GM12875 (cell line): Measurements from ENCODE around the gene PRKACB.
"Not testable (repeated sequence)": the region's sequence is repeated elsewhere in the genome, so short reads cannot be mapped to it uniquely, and the experiment has no call there.

ENCODE experiments used
- H3K4me3 ChIP-seq: one replicate; pipeline ENCODE4 v1.5.1; 2011; ENCODE audit warnings: low read depth, low read length, control low read depth
- CTCF ChIP-seq: IDR thresholded peaks from 2 replicates; pipeline ENCODE4 v1.5.1; 2011; ENCODE audit warnings: low read depth, mild to moderate bottlenecking, control low read depth, inconsistent platforms, low read length, moderate library complexity, borderline replicate concordance; ENCODE audit not compliant: insufficient read depth

The PRKACB gene

GRCh38 chr1:84214115-84214956, 70.3 kb downstream of the PRKACB start:
- no peak overlapping the region for H3K4me3 ChIP-seq
- TF ChIP-seq CTCF: no peak

- no peak for TF ChIP-seq CTCF
- H3K4me3 ChIP-seq: no peak overlapping the region
Measured at GRCh38 chr1:84217239-84217638, 73.2 kb downstream of the PRKACB start.

- TF ChIP-seq CTCF: no peak
Measured at GRCh38 chr1:84223751-84224432, 79.8 kb downstream of the PRKACB start.

GRCh38 chr1:84224905-84225304, 80.8 kb downstream of the PRKACB start:
- H3K4me3 ChIP-seq: no peak overlapping the region
- no peak for TF ChIP-seq CTCF

More at GRCh38 chr1:84223751-84224432, 79.8 kb downstream of the PRKACB start:
- H3K4me3 ChIP-seq: no peak overlapping the region

- TF ChIP-seq CTCF: no peak
- H3K4me3 ChIP-seq: no peak overlapping the region
Measured at GRCh38 chr1:84225646-84226045, 81.6 kb downstream of the PRKACB start.

GRCh38 chr1:84232676-84233075, 88.6 kb downstream of the PRKACB start:
- H3K4me3 ChIP-seq: not testable (repeated sequence)

GRCh38 chr1:84236256-84236655, 92.2 kb downstream of the PRKACB start:
- no peak for TF ChIP-seq CTCF
- no peak overlapping the region for H3K4me3 ChIP-seq
